Naive B cell (primary cell): Measurements from ENCODE around the gene FFAR1. TPM values are rescaled to one million over a fixed set of nuclear protein-coding genes. Genes with fewer than 3 reads are reported as not detected.

Source experiments
- ATAC-seq, 2 donors: fragments of 150-1000 bp; cut with Tn5 transposase; 2 replicates each; pipeline ENCODE4 v1.10.0; 2021; ENCODE audit warnings: low read depth in 2 of 2, mild to moderate bottlenecking in 2 of 2, moderate library complexity in 2 of 2
- DNase-seq: peaks from one replicate; pipeline ENCODE4 v3.0.0; 2022
- H3K27ac Mint-ChIP-seq, 6 donors: one replicate each; pipeline ENCODE4 v1.8.0; 2020 to 2022; ENCODE audit warnings: mild to moderate bottlenecking in 6 of 6, mixed read lengths in 6 of 6, moderate library complexity in 5 of 6, inconsistent platforms in 2 of 6
- H3K27me3 Mint-ChIP-seq, 3 donors: one replicate each; pipeline ENCODE4 v1.8.0; 2021 to 2022; ENCODE audit warnings: mixed read lengths in 3 of 3, mild to moderate bottlenecking in 1 of 3
- H3K36me3 Mint-ChIP-seq, 2 donors: one replicate each; pipeline ENCODE4 v1.8.0; 2020 to 2022; ENCODE audit warnings: mixed read lengths in 2 of 2, inconsistent platforms in 1 of 2, mild to moderate bottlenecking in 1 of 2
- H3K4me1 Mint-ChIP-seq, 3 donors: one replicate each; pipeline ENCODE4 v1.8.0; 2020 to 2022; ENCODE audit warnings: mixed read lengths in 3 of 3, inconsistent platforms in 1 of 3, mild to moderate bottlenecking in 1 of 3, moderate library complexity in 1 of 3
- H3K4me3 Mint-ChIP-seq, 8 donors: one replicate each; pipeline ENCODE4 v1.8.0; 2020 to 2022; ENCODE audit warnings: mild to moderate bottlenecking in 8 of 8, mixed read lengths in 8 of 8, moderate library complexity in 8 of 8, inconsistent platforms in 2 of 8
- H3K9me3 Mint-ChIP-seq, 7 donors: one replicate each; pipeline ENCODE4 v1.8.0; 2020 to 2022; ENCODE audit warnings: mixed read lengths in 7 of 7, mild to moderate bottlenecking in 5 of 7, inconsistent platforms in 2 of 7, moderate library complexity in 1 of 7
- polyA plus RNA-seq, 6 donors: library from polyadenylated mRNA; unstranded; fragments of 300-500 nt; fragmentation: Illumina TruSeq; gene quantifications; one replicate each; pipeline ENCODE4 v1.2.3, GENCODE V29; 2021; ENCODE audit warnings: low read depth in 6 of 6

FFAR1 gene
- polyA plus RNA-seq, 6 donors from 2014 or later, result 0.14 to 1.9 (median 0.75) TPM

DNA sequence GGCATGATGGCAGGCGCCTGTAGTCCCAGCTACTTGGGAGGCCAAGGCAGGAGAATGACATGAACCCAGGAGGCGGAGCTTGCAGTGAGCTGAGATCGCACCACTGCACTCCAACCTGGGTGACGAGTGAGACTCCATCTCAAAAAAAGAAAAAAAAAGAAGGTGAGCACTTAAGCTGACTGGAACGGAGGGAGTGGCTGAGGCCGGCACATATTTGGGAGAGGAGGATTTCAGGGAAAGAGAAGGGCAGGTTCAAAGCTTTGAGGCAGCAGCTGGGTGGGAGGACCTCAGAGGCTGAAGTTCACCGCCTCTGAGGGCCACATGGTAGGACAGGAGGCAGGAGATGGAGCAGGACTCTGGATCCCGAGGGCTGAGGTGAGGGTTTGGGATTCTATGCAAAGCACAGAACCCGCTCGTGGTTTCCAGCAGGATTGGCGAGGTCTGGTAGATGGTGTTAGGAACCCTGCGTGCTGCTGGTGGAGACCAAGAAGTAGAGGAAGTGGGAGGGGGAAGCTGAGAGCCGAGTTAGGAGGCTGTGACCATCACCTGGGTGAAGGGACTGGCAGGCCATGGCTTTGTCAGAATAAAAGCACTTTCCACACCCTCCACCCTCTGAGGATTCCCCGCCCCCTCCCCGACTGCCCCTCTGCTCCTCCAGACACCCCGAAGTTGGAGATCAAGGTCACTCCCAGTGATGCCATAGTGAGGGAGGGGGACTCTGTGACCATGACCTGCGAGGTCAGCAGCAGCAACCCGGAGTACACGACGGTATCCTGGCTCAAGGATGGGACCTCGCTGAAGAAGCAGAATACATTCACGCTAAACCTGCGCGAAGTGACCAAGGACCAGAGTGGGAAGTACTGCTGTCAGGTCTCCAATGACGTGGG, 10.4 kb upstream of the FFAR1 start:
- ATAC-seq (peak; percentile 56 to 68), DNase-seq (no peak)
- H3K4me3 Mint-ChIP-seq, result peak overlapping the region; percentile 48 to 93 (median 84)
- H3K27me3 Mint-ChIP-seq, result no peaks in the 10 kb centered on the region
- peaks cover 37 to 60% of the 10 kb centered on the region in 2 donors for H3K36me3 Mint-ChIP-seq
- H3K27ac Mint-ChIP-seq, result peak overlapping the region; percentile 72 to 96 (median 92)
- H3K4me1 Mint-ChIP-seq, result peaks cover 68 to 86% (median 70%) of the 10 kb centered on the region in 3 donors
- H3K9me3 Mint-ChIP-seq, result no peaks in the 10 kb centered on the region

DNA sequence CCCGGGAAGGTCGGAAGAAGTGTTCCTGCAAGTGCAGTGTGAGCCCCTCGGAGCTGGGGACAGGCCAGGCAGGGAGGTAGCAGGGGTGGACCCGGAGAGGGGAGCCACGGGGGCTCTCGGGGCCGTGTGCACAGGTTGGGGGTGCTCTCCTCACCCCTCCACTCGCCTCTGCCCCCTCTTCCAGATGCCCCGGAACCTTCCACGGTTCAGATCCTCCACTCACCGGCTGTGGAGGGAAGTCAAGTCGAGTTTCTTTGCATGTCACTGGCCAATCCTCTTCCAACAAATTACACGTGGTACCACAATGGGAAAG, 9.8 kb upstream of the FFAR1 start:
- no peak for DNase-seq
- H3K4me3 Mint-ChIP-seq, result peak overlapping the region in 7 of 8 donors; percentile 48 to 93 (median 85)
- no peaks in the 10 kb centered on the region for H3K27me3 Mint-ChIP-seq
- H3K36me3 Mint-ChIP-seq, result peaks cover 33 to 60% of the 10 kb centered on the region in 2 donors
- ATAC-seq, result no peak
- H3K27ac Mint-ChIP-seq, result peak overlapping the region; percentile 72 to 96 (median 92)
- no peaks in the 10 kb centered on the region for H3K9me3 Mint-ChIP-seq
- H3K4me1 Mint-ChIP-seq, result peaks cover 66 to 86% (median 70%) of the 10 kb centered on the region in 3 donors

DNA sequence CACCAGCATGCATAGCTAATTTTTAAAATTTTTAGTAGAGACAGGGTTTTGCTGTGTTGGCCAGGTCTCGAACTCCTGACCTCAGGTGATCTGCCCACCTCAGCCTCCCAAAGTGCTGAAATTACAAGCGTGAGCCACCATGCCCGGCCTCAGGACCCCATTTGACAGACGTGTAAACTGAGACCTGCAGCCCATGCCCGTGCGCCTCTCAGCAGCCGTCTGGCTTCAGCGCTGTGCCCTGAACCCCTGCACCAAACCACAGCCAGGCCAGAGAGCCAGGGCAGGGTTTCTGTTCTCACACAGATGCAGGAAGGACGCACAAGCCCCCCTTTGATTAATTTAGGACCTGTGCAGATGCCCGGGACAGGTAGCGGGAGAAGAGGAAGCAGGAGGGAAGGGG, 7.3 kb upstream of the FFAR1 start:
- H3K4me1 Mint-ChIP-seq, result peaks cover 49 to 86% (median 71%) of the 10 kb centered on the region in 3 donors
- DNase-seq, result no peak

DNA sequence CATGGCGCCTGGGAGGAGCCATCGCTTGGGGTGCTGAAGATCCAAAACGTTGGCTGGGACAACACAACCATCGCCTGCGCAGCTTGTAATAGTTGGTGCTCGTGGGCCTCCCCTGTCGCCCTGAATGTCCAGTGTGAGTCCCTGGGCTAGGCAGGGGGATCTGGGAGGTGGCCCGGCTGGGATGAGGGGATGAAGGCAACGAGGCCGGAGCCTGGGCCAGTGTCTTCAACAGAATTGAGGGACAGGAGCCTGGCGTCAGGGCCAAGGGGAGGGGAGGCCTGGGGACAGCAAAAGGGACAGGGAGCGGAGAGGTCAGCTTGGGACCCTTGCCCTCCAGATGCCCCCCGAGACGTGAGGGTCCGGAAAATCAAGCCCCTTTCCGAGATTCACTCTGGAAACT, 6.7 kb upstream of the FFAR1 start:
- peak overlapping the region in 2 of 6 donors; percentile 67 to 99 for H3K27ac Mint-ChIP-seq
- no peaks in the 10 kb centered on the region for H3K9me3 Mint-ChIP-seq
- H3K36me3 Mint-ChIP-seq, result peaks cover 31 to 47% of the 10 kb centered on the region in 2 donors
- no peaks in the 10 kb centered on the region for H3K27me3 Mint-ChIP-seq
- H3K4me1 Mint-ChIP-seq, result peaks cover 49 to 86% (median 71%) of the 10 kb centered on the region in 3 donors
- no peak for ATAC-seq
- DNase-seq, result no peak
- H3K4me3 Mint-ChIP-seq, result peak overlapping the region in 2 of 8 donors; percentile 4 to 57

More for the DNA sequence above, 7.3 kb upstream of the FFAR1 start:
- ATAC-seq, result no peak
- Mint-ChIP-seq H3K4me3 (peak overlapping the region in 2 of 8 donors; percentile 22 to 29), H3K9me3 (no peaks in the 10 kb centered on the region), H3K36me3 (peaks cover 27 to 51% of the 10 kb centered on the region in 2 donors), H3K27me3 (no peaks in the 10 kb centered on the region), H3K27ac (peak overlapping the region in 3 of 6 donors; percentile 58 to 99 (median 72))

DNA sequence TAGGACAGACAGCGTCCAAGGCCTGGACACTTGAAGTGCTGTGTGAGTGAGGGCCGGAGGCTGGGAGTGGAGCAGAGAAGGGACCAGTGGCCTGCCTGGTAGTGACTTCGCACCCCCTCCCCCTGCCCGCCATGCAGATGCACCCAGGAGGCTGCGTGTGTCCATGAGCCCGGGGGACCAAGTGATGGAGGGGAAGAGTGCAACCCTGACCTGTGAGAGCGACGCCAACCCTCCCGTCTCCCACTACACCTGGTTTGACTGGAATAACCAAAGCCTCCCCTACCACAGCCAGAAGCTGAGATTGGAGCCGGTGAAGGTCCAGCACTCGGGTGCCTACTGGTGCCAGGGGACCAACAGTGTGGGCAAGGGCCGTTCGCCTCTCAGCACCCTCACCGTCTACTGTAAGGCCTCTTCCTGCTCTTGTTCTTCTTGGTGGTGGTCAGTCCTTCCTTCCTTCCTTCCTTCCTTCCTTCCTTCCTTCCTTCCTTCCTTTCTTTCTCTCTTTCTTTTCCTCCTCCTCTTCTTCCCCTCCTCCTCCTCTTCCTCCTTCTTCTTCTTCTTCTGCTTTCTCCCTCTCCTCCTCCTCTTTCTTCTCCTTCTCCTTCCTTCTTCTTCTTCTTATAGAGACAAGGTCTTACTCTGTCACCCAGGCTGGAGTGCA, 6.0 kb upstream of the FFAR1 start:
- ATAC-seq (no peak), DNase-seq (no peak)
- peaks cover 35 to 40% of the 10 kb centered on the region in 2 donors for H3K36me3 Mint-ChIP-seq
- H3K27ac Mint-ChIP-seq, result peak overlapping the region in 3 of 6 donors; percentile 88 to 99 (median 97)
- H3K27me3 Mint-ChIP-seq, result no peaks in the 10 kb centered on the region
- peaks cover 49 to 86% (median 71%) of the 10 kb centered on the region in 3 donors for H3K4me1 Mint-ChIP-seq
- H3K9me3 Mint-ChIP-seq, result peaks cover 0 to 3% (median 0%) of the 10 kb centered on the region in 7 donors
- peak overlapping the region in 4 of 8 donors; percentile 12 to 72 (median 50) for H3K4me3 Mint-ChIP-seq

DNA sequence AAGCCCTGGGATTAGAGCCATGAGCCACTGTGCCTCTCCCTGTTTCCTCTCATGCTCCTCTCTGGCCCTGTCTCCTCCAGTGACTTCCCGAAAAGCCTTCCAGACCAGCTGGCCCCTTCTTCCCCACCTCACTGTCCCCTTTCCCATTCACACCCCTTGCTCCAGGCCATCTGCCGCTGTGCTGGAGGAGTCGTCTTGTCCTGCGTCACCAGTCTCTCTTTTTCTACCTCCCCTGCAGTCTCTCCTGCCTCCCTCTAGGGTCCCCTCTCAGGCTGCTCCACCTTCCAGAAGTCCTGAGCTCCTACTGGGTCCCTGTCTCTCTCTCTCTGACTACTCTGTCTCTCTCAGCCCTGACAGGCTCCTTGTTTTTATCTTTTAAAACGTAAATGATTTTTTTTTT, 5.3 kb upstream of the FFAR1 start:
- Mint-ChIP-seq H3K27ac (peak overlapping the region in 5 of 6 donors; percentile 52 to 99 (median 90)), H3K4me1 (peaks cover 49 to 86% (median 71%) of the 10 kb centered on the region in 3 donors), H3K9me3 (peaks cover 0 to 4% (median 0%) of the 10 kb centered on the region in 7 donors), H3K27me3 (no peaks in the 10 kb centered on the region), H3K36me3 (peaks cover 30 to 33% of the 10 kb centered on the region in 2 donors), H3K4me3 (peak overlapping the region in 5 of 8 donors; percentile 39 to 74 (median 49))
- ATAC-seq (no peak), DNase-seq (no peak)

DNA sequence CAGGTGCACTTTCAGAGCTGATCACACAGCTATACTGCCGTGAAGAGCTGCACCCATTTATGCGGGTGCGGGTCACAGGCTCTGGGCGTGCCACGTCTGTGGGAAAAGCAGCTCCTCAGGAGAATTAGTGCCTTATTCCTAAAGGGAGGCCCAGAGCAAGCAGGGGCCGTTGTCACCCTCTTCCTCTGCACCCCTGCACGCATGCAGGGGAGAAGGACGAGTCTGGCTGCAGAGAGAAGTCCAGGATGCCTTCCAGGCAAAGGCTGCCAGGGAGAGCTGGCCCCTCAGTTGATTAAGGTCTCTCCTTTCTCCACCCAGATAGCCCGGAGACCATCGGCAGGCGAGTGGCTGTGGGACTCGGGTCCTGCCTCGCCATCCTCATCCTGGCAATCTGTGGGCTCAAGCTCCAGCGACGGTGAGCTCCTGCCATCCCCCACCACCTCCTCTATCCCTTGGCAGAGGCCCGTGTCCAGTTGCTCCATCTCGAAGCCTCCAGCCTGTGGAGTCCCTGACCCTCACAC, 3.1 kb upstream of the FFAR1 start:
- peak overlapping the region in 6 of 8 donors; percentile 12 to 80 (median 48) for H3K4me3 Mint-ChIP-seq
- ATAC-seq (no peak), DNase-seq (no peak)
- peak overlapping the region in 4 of 6 donors; percentile 74 to 99 (median 94) for H3K27ac Mint-ChIP-seq
- peaks cover 0 to 4% (median 0%) of the 10 kb centered on the region in 7 donors for H3K9me3 Mint-ChIP-seq
- no peaks in the 10 kb centered on the region for H3K27me3 Mint-ChIP-seq
- peaks cover 27 to 29% of the 10 kb centered on the region in 2 donors for H3K36me3 Mint-ChIP-seq
- H3K4me1 Mint-ChIP-seq, result peaks cover 55 to 99% (median 83%) of the 10 kb centered on the region in 3 donors

GRCh38 chr19:35345671-35346111, 2.0 kb upstream of the FFAR1 start:
- Mint-ChIP-seq H3K27me3 (no peaks in the 10 kb centered on the region), H3K4me3 (peak overlapping the region; percentile 47 to 91 (median 82)), H3K27ac (peak overlapping the region; percentile 99 to 100 (median 99)), H3K4me1 (peaks cover 58 to 97% (median 94%) of the 10 kb centered on the region in 3 donors), H3K36me3 (peaks cover 27% of the 10 kb centered on the region in 2 donors), H3K9me3 (peaks cover 0 to 4% (median 0%) of the 10 kb centered on the region in 7 donors)
- DNase-seq (no peak), ATAC-seq (no peak)

DNA sequence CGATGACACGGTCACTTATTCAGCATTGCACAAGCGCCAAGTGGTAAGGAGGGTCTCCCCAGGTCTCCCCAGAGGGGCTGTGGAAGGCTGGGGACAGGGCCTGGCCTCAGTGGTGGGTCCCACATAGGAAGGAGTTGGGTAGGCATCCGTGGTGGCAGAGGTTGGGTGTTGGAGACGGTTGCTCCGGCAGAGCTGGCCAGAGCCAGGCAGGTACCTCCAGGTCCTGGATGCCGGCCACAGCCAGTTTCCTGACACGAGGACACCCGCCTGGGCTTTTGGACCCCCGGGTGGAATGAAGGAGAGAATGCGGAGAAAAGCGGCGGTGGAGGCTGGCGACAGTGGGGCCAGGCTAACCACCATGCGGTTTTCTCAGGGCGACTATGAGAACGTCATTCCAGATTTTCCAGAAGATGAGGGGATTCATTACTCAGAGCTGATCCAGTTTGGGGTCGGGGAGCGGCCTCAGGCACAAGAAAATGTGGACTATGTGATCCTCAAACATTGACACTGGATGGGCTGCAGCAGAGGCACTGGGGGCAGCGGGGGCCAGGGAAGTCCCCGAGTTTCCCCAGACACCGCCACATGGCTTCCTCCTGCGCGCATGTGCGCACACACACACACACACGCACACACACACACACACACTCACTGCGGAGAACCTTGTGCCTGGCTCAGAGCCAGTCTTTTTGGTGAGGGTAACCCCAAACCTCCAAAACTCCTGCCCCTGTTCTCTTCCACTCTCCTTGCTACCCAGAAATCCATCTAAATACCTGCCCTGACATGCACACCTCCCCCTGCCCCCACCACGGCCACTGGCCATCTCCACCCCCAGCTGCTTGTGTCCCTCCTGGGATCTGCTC, 1.3 kb upstream of the FFAR1 start:
- H3K4me1 Mint-ChIP-seq, result peaks cover 59 to 100% (median 96%) of the 10 kb centered on the region in 3 donors
- H3K27ac Mint-ChIP-seq, result peak overlapping the region; percentile 99 to 100 (median 99)
- H3K27me3 Mint-ChIP-seq, result no peaks in the 10 kb centered on the region
- H3K4me3 Mint-ChIP-seq, result peak overlapping the region; percentile 70 to 91 (median 84)
- H3K9me3 Mint-ChIP-seq, result peaks cover 0 to 4% (median 0%) of the 10 kb centered on the region in 7 donors
- DNase-seq (peak; percentile 80), ATAC-seq (peak; percentile 52)
- H3K36me3 Mint-ChIP-seq, result peaks cover 22 to 27% of the 10 kb centered on the region in 2 donors

GRCh38 chr19:35347930-35348298, 212 bp downstream of the FFAR1 start:
- H3K4me3 Mint-ChIP-seq, result peak overlapping the region; percentile 70 to 91 (median 84)
- peaks cover 7 to 19% of the 10 kb centered on the region in 2 donors for H3K36me3 Mint-ChIP-seq
- H3K27ac Mint-ChIP-seq, result peak overlapping the region; percentile 99 to 100 (median 99)
- peaks cover 53 to 93% (median 86%) of the 10 kb centered on the region in 3 donors for H3K4me1 Mint-ChIP-seq
- no peaks in the 10 kb centered on the region for H3K27me3 Mint-ChIP-seq
- no peak for DNase-seq
- peaks cover 0 to 4% (median 0%) of the 10 kb centered on the region in 7 donors for H3K9me3 Mint-ChIP-seq
- no peak for ATAC-seq

- Mint-ChIP-seq H3K4me1 (peaks cover 48 to 83% (median 76%) of the 10 kb centered on the region in 3 donors), H3K27ac (peak overlapping the region; percentile 63 to 99 (median 86))
- no peak for DNase-seq
These were observed 1.4 kb downstream of the FFAR1 start for GRCh38 chr19:35348911-35349611.

More at GRCh38 chr19:35348911-35349611, 1.4 kb downstream of the FFAR1 start:
- Mint-ChIP-seq H3K36me3 (peaks cover 0 to 12% of the 10 kb centered on the region in 2 donors), H3K4me3 (peak overlapping the region in 5 of 8 donors; percentile 32 to 82 (median 70)), H3K27me3 (no peaks in the 10 kb centered on the region), H3K9me3 (peaks cover 0 to 4% (median 0%) of the 10 kb centered on the region in 7 donors)
- peak in 1 of 2 donors; percentile 5 for ATAC-seq
